ENCODE data around the gene SLC43A1.

SLC43A1 gene

GRCh38 chr11:57527056-57527631 is 11.6 kb upstream of the SLC43A1 start:
- peak; percentile 77 for DNase-seq

- DNase-seq = no peak
These were observed 7.9 kb upstream of the SLC43A1 start for GRCh38 chr11:57523419-57523818.

- peak; percentile 66 for DNase-seq
These were observed 5.6 kb upstream of the SLC43A1 start for GRCh38 chr11:57521116-57521515.

- DNase-seq = no peak
These were observed 550 bp upstream of the SLC43A1 start for GRCh38 chr11:57516061-57516443.

- peak; percentile 62 for DNase-seq
These were observed 767 bp downstream of the SLC43A1 start for GRCh38 chr11:57514538-57515331.

- DNase-seq = peak; percentile 37
These were observed 1.5 kb downstream of the SLC43A1 start for GRCh38 chr11:57513911-57514537.

GRCh38 chr11:57513452-57513795 is 2.1 kb downstream of the SLC43A1 start:
- DNase-seq = no peak

GRCh38 chr11:57512646-57513451 is 2.7 kb downstream of the SLC43A1 start:
- DNase-seq = peak; percentile 94

- no peak for DNase-seq
These were observed 3.6 kb downstream of the SLC43A1 start for GRCh38 chr11:57511741-57512430.

GRCh38 chr11:57508341-57509170 is 6.9 kb downstream of the SLC43A1 start:
- DNase-seq = no peak

GRCh38 chr11:57506522-57506921 is 9.0 kb downstream of the SLC43A1 start:
- DNase-seq = no peak

GRCh38 chr11:57504511-57504910 is 11.0 kb downstream of the SLC43A1 start:
- DNase-seq = no peak

- DNase-seq = no peak
These were observed 12.6 kb downstream of the SLC43A1 start for GRCh38 chr11:57502870-57503269.

- DNase-seq = no peak
These were observed 13.1 kb downstream of the SLC43A1 start for GRCh38 chr11:57502376-57502775.

- DNase-seq = no peak
These were observed 13.5 kb downstream of the SLC43A1 start for GRCh38 chr11:57501953-57502352.

- DNase-seq = no peak
These were observed 14.6 kb downstream of the SLC43A1 start for GRCh38 chr11:57500926-57501325.

GRCh38 chr11:57500515-57500914 is 15.0 kb downstream of the SLC43A1 start:
- no peak for DNase-seq

- no peak for DNase-seq
These were observed 15.5 kb downstream of the SLC43A1 start for GRCh38 chr11:57499983-57500461.

- peak; percentile 88 for DNase-seq
These were observed 16.0 kb downstream of the SLC43A1 start for GRCh38 chr11:57499413-57499982.

- DNase-seq = no peak
These were observed 17.0 kb downstream of the SLC43A1 start for GRCh38 chr11:57498540-57498939.

Measured in hematopoietic multipotent progenitor cell treated with erythropoietin and hydrocortisone succinate and interleukin-3 and kit ligand, for 8 days (in vitro differentiated cells).